NT2/D1 (cell line): ENCODE data around the gene UTP14C.
A peak's percentile ranks its signal among the peaks of the same experiment; 100 is the strongest.

ENCODE experiments used
- DNase-seq: peaks from one replicate; pipeline ENCODE4 v3.0.0-alpha.2; 2011; ENCODE audit warnings: low read depth, low spot score
- H3K27me3 ChIP-seq: 2 replicates; pipeline ENCODE4 v1.6.0; 2011; ENCODE audit warnings: mild to moderate bottlenecking; ENCODE audit not compliant: insufficient read length, insufficient read depth
- H3K36me3 ChIP-seq: 2 replicates; pipeline ENCODE4 v1.6.1; 2011; ENCODE audit warnings: mild to moderate bottlenecking, low read length, mixed read lengths; ENCODE audit not compliant: insufficient read depth, insufficient read length
- H3K4me1 ChIP-seq: 2 replicates; pipeline ENCODE4 v1.5.1; 2011; ENCODE audit not compliant: insufficient read depth, insufficient read length
- H3K4me3 ChIP-seq: 2 replicates; pipeline ENCODE4 v1.5.1; 2011; ENCODE audit warnings: low read depth; ENCODE audit not compliant: insufficient read length
- H3K9ac ChIP-seq: 2 replicates; pipeline ENCODE4 v1.6.0; 2011; ENCODE audit warnings: low read depth; ENCODE audit not compliant: insufficient read length
- H3K9me3 ChIP-seq: 2 replicates; pipeline ENCODE4 v1.5.1; 2011; ENCODE audit warnings: mild to moderate bottlenecking, low read length; ENCODE audit not compliant: insufficient read depth
- SUZ12 ChIP-seq: IDR thresholded peaks from 2 replicates; pipeline ENCODE4 v1.6.1; 2011; ENCODE audit not compliant: insufficient read length, insufficient read depth; ENCODE audit errors: extremely low read depth
- YY1 ChIP-seq: IDR thresholded peaks from 2 replicates; pipeline ENCODE4 v1.6.1; 2011; ENCODE audit not compliant: insufficient read length, insufficient read depth
- ZNF274 ChIP-seq: IDR thresholded peaks from 2 replicates; pipeline ENCODE4 v1.6.1; 2011; ENCODE audit warnings: mild to moderate bottlenecking, low read depth, low read length

The UTP14C gene

DNA sequence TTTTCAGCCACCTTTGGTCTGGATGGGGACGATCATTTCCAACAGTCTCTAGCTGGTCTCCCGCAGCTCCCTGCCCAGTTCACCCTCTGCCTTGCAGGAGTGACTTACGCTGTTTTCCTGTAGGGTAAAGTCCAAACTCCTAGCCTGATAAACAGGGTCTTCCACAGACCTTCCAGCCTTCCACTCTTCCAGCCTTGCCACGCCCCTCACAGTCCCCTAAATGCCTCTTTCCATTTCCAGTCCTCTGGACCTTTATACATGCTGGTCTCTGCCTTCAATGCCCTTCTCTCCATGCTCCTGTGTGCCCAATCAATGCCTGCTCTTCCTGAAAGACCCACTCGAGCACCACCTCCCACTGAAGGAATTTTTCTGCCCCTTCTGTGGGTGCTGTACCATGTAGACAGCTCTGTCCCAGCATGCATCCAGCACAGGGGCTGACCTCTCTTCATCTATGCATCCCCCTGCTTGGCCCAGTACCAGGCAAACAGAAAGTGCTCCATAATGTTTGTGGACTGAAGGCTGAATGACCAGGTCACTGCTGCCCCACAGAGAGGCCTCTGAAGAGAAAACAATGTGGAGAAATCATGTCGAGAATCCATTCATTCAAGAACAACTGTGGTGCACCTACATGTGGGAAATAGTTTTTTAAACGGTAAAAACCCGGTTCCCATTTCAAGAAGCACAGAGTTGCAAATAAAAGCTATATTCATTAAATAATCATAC lies 17.8 kb upstream of the UTP14C start:
- no peak for TF ChIP-seq YY1
- no peak for TF ChIP-seq ZNF274
- TF ChIP-seq SUZ12: no peak
- Histone ChIP-seq H3K4me3 (no peak overlapping the region), H3K9me3 (no peaks in the 10 kb centered on the region), H3K27me3 (peaks cover 13% of the 10 kb centered on the region), H3K36me3 (no peaks in the 10 kb centered on the region), H3K9ac (no peak overlapping the region), H3K4me1 (no peaks in the 10 kb centered on the region)
- DNase-seq: no peak

DNA sequence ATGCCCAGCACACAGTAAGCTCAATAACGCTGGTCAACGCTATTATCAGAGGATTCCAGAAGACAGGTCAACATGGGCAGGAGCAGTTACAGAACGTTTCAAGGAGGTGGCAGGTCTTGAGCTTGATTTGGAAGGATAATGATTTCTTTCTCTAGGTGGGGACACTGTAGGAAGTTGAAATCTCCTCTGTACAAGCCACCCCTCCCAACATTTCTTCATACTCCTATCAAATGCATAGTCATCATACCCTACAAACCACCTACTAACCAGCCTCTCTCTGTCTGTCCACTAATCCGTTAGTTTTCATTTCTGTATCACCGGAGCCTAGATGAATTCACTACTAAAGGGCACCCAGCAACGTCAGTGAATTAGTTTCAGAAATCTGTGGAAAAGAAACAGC lies 14.5 kb upstream of the UTP14C start:
- Histone ChIP-seq H3K9me3 (no peaks in the 10 kb centered on the region), H3K4me3 (no peak overlapping the region), H3K9ac (no peak overlapping the region), H3K27me3 (peaks cover 13% of the 10 kb centered on the region), H3K4me1 (no peaks in the 10 kb centered on the region), H3K36me3 (no peaks in the 10 kb centered on the region)
- no peak for DNase-seq
- TF ChIP-seq SUZ12: no peak
- TF ChIP-seq YY1: no peak
- no peak for TF ChIP-seq ZNF274

DNA sequence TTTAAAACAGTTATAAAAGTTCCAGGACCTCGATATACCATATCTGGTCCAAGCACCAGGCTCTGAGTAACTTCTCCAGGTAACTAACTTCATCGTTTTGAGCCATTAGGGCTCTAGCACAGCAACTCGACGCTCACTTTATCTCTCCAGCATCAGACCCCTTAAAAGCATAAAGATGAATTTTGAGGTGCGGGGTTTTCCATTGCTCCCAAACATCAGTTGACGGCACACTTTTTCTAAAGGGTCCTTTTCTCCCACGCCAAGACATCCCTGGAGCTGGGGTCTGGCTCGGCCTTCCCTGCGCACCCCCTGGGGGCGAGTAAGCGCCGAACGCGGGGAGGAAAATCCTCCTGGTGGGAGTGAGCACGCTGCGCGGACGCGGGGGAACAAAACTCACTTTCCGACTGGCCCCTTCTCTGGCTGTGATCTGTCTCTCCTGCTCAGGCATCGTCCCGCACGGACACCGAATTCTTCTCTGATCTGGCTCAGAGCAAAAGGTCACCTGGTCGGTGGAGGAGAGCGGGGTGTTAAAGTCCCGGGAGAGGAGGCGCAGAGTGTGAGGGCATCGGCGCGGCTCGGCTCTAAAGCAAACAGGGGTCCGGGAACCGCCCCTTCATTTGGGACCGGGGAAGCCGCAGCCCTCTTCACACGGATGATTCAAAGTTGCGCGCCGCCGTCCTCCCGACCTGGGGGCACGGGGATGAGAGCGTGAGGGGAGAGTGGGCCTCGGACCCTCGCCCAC lies 13.4 kb upstream of the UTP14C start, which contains the start of gene ATP7B:
Gene ATP7B (minus strand): TSS at position 561 of the 742 bp plus-strand sequence. CDS start 113 bp downstream, at position 448.
- peak within 1 kb of the TSS; percentile 64 for H3K4me3 ChIP-seq

DNA sequence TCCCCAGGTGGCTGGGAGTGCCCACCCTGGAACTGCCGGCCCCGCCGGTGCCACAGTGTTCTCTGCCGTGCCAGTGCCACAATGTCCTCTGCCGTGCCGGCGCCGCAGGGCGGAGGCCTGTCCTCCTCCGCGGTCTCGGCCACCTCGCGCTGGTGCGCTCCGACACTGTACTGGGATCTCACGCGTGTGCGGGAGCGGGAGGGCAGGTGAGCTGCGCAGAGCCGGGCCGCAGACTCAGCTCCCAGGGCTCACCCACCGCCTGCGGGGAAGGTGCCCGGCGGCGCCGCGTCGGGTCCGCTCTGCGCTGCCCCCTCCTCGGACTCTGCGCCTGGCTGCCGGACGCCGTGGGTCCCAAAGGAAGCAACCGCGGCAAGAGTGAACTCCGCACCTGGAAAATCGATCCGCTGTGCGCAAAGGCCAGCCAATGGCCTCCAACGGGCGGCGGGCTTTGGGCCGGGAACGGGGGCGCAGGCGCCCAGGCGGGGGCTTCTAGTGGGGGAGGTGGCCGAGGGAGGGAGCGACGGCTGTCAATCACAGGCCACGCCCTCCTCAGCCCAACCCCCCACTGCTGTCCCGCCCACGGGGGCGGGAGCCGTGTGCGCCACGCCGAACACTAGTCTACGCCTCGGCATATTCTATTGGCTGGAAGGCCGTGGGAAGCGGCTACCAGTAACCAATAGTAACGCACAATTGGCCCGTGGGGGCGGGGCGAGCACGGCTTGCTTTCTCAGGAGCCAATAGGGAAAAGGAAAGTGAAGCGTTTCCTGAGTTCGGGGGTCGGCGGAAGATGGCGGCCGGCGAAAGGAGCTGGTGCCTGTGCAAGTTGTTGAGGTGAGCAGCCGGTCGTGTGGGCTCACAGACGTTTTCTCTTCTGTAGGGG lies 12.6 kb upstream of the UTP14C start, which contains the start of gene ALG11:
Gene ALG11 (plus strand): TSS at position 767 of the 880 bp plus-strand sequence. CDS start 21 bp downstream, at position 788.
- TF ChIP-seq ZNF274 (no peak), YY1 (peak; percentile 47), SUZ12 (no peak)
- no peaks in the 10 kb centered on the region for H3K4me1 ChIP-seq
- DNase-seq: peak; percentile 92
- H3K9me3 ChIP-seq: no peaks in the 10 kb centered on the region
- peak within 1 kb of the TSS; percentile 64 for H3K4me3 ChIP-seq
- H3K27me3 ChIP-seq: peaks cover 13% of the 10 kb centered on the region
- peak within 1 kb of the TSS; percentile 77 for H3K9ac ChIP-seq
- no peaks in the 10 kb centered on the region for H3K36me3 ChIP-seq

More for the DNA sequence above, 13.4 kb upstream of the UTP14C start, which contains the start of gene ATP7B:
- no peaks in the 10 kb centered on the region for H3K4me1 ChIP-seq
- no peaks in the 10 kb centered on the region for H3K9me3 ChIP-seq
- no peaks in the 10 kb centered on the region for H3K36me3 ChIP-seq
- no peak for DNase-seq
- TF ChIP-seq SUZ12 (no peak), ZNF274 (no peak), YY1 (no peak)
- H3K27me3 ChIP-seq: peaks cover 13% of the 10 kb centered on the region
- peak within 1 kb of the TSS; percentile 77 for H3K9ac ChIP-seq

- no peaks in the 10 kb centered on the region for H3K4me1 ChIP-seq
- no peaks in the 10 kb centered on the region for H3K36me3 ChIP-seq
- TF ChIP-seq ZNF274 (no peak), SUZ12 (no peak), YY1 (no peak)
- no peaks in the 10 kb centered on the region for H3K9me3 ChIP-seq
- peaks cover 13% of the 10 kb centered on the region for H3K27me3 ChIP-seq
- H3K4me3 ChIP-seq: peak overlapping the region; percentile 64
- peak overlapping the region; percentile 77 for H3K9ac ChIP-seq
- DNase-seq: no peak
These were observed 12.0 kb upstream of the UTP14C start for GRCh38 chr13:52012512-52012836.

DNA sequence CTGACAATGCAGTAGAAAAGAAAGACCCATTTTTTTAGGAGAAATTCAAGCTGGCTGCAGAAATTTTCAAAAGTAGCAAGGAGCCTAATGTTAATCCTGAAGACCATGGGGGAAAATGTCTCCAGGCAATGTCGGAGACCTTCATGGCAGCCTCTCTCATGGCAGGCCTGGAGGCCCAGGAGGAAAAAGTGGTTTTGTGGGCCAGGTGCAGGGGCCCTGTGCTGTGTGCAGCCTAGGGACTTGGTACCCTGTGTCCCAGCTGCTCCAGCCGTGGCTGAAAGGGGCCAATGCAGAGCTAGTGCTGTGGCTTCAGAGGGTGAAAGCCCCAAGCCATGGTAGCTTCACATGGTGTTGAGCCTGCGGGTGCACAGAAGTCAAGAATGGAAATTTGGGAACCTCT lies 8.2 kb upstream of the UTP14C start:
- no peak for DNase-seq
- H3K9ac ChIP-seq: no peak overlapping the region
- TF ChIP-seq YY1: no peak
- no peak for TF ChIP-seq SUZ12
- no peak for TF ChIP-seq ZNF274
- H3K9me3 ChIP-seq: no peaks in the 10 kb centered on the region
- no peaks in the 10 kb centered on the region for H3K27me3 ChIP-seq
- H3K36me3 ChIP-seq: peaks cover 7% of the 10 kb centered on the region
- H3K4me1 ChIP-seq: no peaks in the 10 kb centered on the region
- no peak overlapping the region for H3K4me3 ChIP-seq

- Histone ChIP-seq H3K9me3 (no peaks in the 10 kb centered on the region), H3K27me3 (no peaks in the 10 kb centered on the region), H3K36me3 (peaks cover 14% of the 10 kb centered on the region), H3K4me3 (no peak overlapping the region), H3K4me1 (no peaks in the 10 kb centered on the region), H3K9ac (no peak overlapping the region)
- no peak for DNase-seq
- TF ChIP-seq SUZ12 (no peak), ZNF274 (no peak), YY1 (no peak)
These were observed 4.3 kb upstream of the UTP14C start for GRCh38 chr13:52020191-52020590.
